Measurements from ENCODE around the gene TAB2.

TAB2 gene

DNA sequence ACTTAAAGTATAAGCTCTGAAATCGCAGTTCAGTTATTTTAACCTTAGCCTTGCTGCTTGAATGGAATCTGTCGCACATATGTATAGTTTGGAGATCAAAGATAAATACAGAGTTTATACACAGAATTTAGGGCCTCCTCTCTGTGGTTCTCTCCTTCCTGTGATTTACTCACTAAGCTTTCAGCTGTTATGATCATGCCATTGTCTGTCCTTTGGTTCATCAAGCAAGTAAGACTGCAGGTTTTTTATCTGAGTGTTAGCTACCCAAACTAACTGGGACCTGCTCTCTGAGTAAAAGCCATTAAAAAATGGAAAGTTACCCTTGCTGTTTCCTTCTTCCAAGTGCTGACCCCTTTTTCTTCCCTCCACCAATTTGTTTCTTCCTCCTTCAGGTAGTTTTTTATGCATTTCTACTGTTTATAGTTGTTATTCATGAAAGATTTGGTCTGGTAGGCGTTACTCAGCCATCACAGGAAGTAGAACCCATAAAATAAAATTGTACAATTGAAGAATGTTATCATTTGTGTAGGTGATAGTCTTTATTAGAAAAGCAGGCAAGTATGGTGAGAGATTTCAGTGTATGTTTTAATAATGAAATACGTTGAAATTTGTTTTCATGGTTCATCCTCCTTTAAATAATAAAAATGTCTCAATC lies 48.9 kb downstream of the TAB2 start:
- no peak overlapping the region for H3K27ac ChIP-seq (ENCODE audit: low read length)
- no peak overlapping the region for H2AFZ ChIP-seq (ENCODE audit: low read depth, low read length)
- no peaks in the 10 kb centered on the region for H3K27me3 ChIP-seq (ENCODE audit: low read depth, low read length)
- no peaks in the 10 kb centered on the region for H3K9me3 ChIP-seq (ENCODE audit: insufficient read depth, low read length)
- peaks cover 92% of the 10 kb centered on the region for H3K79me2 ChIP-seq (ENCODE audit: low read length)
- H3K4me1 ChIP-seq (ENCODE audit: low read length): peaks cover 12% of the 10 kb centered on the region
- peaks cover 94% of the 10 kb centered on the region for H4K20me1 ChIP-seq (ENCODE audit: insufficient read depth, low read length)
- peaks cover 13% of the 10 kb centered on the region for H3K36me3 ChIP-seq (replicated peaks; ENCODE audit: low read depth, low read length)
- TF ChIP-seq, protein P1, sequence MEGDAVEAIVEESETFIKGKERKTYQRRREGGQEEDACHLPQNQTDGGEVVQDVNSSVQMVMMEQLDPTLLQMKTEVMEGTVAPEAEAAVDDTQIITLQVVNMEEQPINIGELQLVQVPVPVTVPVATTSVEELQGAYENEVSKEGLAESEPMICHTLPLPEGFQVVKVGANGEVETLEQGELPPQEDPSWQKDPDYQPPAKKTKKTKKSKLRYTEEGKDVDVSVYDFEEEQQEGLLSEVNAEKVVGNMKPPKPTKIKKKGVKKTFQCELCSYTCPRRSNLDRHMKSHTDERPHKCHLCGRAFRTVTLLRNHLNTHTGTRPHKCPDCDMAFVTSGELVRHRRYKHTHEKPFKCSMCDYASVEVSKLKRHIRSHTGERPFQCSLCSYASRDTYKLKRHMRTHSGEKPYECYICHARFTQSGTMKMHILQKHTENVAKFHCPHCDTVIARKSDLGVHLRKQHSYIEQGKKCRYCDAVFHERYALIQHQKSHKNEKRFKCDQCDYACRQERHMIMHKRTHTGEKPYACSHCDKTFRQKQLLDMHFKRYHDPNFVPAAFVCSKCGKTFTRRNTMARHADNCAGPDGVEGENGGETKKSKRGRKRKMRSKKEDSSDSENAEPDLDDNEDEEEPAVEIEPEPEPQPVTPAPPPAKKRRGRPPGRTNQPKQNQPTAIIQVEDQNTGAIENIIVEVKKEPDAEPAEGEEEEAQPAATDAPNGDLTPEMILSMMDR (IDR thresholded peaks at IDR 0.05; ENCODE audit: low read depth, low read length): no peak
- no peak for TF ChIP-seq EZH2phosphoT487 (IDR thresholded peaks at IDR 0.05; ENCODE audit: low read depth)
- no peak overlapping the region for H3K9ac ChIP-seq (ENCODE audit: low read length)
- H3K4me2 ChIP-seq (ENCODE audit: low read length): no peak overlapping the region
- no peak overlapping the region for H3K4me3 ChIP-seq (ENCODE audit: low read length)

DNA sequence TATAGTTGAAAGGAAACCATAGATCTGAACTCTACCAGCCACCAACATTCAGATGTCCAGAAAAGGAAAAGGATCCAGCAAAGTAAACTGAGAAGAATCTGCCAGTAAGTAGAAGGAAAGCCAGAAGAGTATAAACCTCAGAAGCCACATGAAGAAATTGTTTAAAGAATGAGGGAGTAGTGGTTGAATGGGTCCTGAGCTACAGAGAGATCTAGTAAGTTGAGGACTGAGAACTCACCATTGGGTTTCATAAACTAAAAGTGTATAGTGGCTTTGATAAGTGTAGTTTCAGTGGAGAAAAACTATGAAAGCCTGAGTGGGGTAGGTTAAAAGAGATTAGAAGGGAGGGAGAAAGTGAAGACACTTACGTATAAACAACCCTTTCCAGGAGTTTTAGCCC lies 50.6 kb downstream of the TAB2 start:
- Histone ChIP-seq H3K9me3 (ENCODE audit: insufficient read depth, low read length) (no peaks in the 10 kb centered on the region), H3K79me2 (ENCODE audit: low read length) (peaks cover 85% of the 10 kb centered on the region), H3K27ac (ENCODE audit: low read length) (no peak overlapping the region), H3K27me3 (ENCODE audit: low read depth, low read length) (no peaks in the 10 kb centered on the region), H3K4me3 (ENCODE audit: low read length) (no peak overlapping the region), H3K9ac (ENCODE audit: low read length) (no peak overlapping the region), H2AFZ (ENCODE audit: low read depth, low read length) (no peak overlapping the region), H3K4me2 (ENCODE audit: low read length) (no peak overlapping the region), H4K20me1 (ENCODE audit: insufficient read depth, low read length) (peaks cover 93% of the 10 kb centered on the region), H3K4me1 (ENCODE audit: low read length) (peaks cover 23% of the 10 kb centered on the region), H3K36me3 (replicated peaks; ENCODE audit: low read depth, low read length) (peaks cover 13% of the 10 kb centered on the region)
- TF ChIP-seq EZH2phosphoT487 (IDR thresholded peaks at IDR 0.05; ENCODE audit: low read depth): no peak
- TF ChIP-seq, protein P1 (IDR thresholded peaks at IDR 0.05; ENCODE audit: low read depth, low read length): no peak

DNA sequence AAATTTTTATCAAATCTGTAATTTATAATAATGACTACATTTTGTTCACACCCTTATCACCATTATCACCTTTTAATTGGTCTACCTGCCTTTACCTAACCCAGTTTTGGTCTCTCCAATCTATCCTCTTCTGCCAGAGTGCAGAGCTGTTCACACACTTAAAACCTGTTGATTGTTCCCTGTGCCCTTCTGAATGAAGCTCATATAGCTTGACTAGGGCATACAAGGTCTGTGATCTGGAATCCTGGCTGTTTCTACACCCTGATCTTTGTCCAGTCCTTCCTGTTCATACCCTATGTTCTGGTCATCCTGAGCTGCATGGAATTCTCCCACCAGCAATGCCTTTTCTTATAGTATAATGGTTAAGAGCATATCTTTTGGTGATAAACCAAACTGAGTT lies 53.6 kb downstream of the TAB2 start:
- Histone ChIP-seq H3K4me1 (ENCODE audit: low read length) (peaks cover 32% of the 10 kb centered on the region), H2AFZ (ENCODE audit: low read depth, low read length) (no peak overlapping the region), H3K4me2 (ENCODE audit: low read length) (no peak overlapping the region), H3K27ac (ENCODE audit: low read length) (no peak overlapping the region), H3K27me3 (ENCODE audit: low read depth, low read length) (no peaks in the 10 kb centered on the region), H3K9me3 (ENCODE audit: insufficient read depth, low read length) (no peaks in the 10 kb centered on the region), H4K20me1 (ENCODE audit: insufficient read depth, low read length) (peaks cover 92% of the 10 kb centered on the region), H3K36me3 (replicated peaks; ENCODE audit: low read depth, low read length) (peaks cover 24% of the 10 kb centered on the region), H3K9ac (ENCODE audit: low read length) (no peak overlapping the region), H3K4me3 (ENCODE audit: low read length) (no peak overlapping the region), H3K79me2 (ENCODE audit: low read length) (peaks cover 85% of the 10 kb centered on the region)
- TF ChIP-seq EZH2phosphoT487 (IDR thresholded peaks at IDR 0.05; ENCODE audit: low read depth): no peak
- TF ChIP-seq, protein P1 (IDR thresholded peaks at IDR 0.05; ENCODE audit: low read depth, low read length): no peak

DNA sequence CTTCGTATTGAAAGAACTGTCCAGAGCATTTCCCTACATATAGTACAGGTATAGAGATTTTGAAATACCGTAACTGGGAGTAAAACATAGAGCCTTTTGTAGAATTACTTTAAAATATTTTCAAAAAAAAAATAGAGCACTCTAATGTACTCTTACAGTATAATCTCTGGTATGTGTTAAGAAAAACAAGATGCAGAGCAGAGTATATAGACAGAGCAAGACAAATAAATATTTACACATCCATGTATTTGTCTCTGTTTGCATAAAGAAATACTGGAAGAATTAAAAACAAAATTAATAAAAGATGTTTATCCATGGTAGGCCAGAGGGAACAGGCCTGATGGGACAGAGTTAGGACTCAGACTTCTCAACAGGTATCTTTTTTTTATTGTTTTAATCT lies 54.5 kb downstream of the TAB2 start:
- no peak overlapping the region for H2AFZ ChIP-seq (ENCODE audit: low read depth, low read length)
- H3K9me3 ChIP-seq (ENCODE audit: insufficient read depth, low read length): no peaks in the 10 kb centered on the region
- H3K4me3 ChIP-seq (ENCODE audit: low read length): no peak overlapping the region
- H3K9ac ChIP-seq (ENCODE audit: low read length): no peak overlapping the region
- H3K27ac ChIP-seq (ENCODE audit: low read length): no peak overlapping the region
- H3K27me3 ChIP-seq (ENCODE audit: low read depth, low read length): no peaks in the 10 kb centered on the region
- peaks cover 90% of the 10 kb centered on the region for H4K20me1 ChIP-seq (ENCODE audit: insufficient read depth, low read length)
- peaks cover 36% of the 10 kb centered on the region for H3K4me1 ChIP-seq (ENCODE audit: low read length)
- H3K36me3 ChIP-seq (replicated peaks; ENCODE audit: low read depth, low read length): peaks cover 24% of the 10 kb centered on the region
- H3K79me2 ChIP-seq (ENCODE audit: low read length): peaks cover 81% of the 10 kb centered on the region
- no peak overlapping the region for H3K4me2 ChIP-seq (ENCODE audit: low read length)
- no peak for TF ChIP-seq EZH2phosphoT487 (IDR thresholded peaks at IDR 0.05; ENCODE audit: low read depth)
- TF ChIP-seq, protein P1 (IDR thresholded peaks at IDR 0.05; ENCODE audit: low read depth, low read length): no peak
